Measurements from ENCODE around the gene DNTT. TPM values are rescaled to one million over a fixed set of nuclear protein-coding genes. Genes with fewer than 3 reads are reported as not detected.

The DNTT gene
- total RNA-seq, 1 donor from 2014 or later, result 0.11 TPM

DNA sequence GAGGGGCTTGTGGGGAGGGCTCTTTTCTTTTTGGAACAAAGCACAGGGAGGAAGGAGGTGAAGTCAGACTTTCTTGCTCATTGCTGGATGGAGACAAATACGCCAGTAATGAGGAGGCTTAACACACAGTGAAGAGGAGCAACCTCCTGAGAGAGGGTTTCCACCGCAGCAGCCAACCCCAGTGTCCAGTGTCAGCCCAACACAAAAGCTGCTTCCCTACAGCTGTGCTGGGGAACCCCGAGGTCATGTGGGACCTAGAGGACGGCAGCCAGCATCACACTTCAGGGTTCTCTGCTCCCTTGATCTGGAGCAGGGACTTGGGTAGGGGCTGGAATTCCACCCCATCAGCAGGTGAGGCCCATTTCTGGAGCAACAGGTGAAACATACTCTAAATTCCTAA is 40.6 kb upstream of the DNTT start:
- CTCF ChIA-PET, result interaction anchor here (3.6 kb wide), 1 partner anchor 34 kb away, joined by 32 read pairs; no protein-coding TSS in a partner anchor
- no peaks in the 10 kb centered on the region for H3K9me3 Mint-ChIP-seq
- ATAC-seq (ENCODE audit: low read depth), result no peak
- peak overlapping the region; percentile 50 for H3K4me3 Mint-ChIP-seq
- TF ChIP-seq, protein P1, sequence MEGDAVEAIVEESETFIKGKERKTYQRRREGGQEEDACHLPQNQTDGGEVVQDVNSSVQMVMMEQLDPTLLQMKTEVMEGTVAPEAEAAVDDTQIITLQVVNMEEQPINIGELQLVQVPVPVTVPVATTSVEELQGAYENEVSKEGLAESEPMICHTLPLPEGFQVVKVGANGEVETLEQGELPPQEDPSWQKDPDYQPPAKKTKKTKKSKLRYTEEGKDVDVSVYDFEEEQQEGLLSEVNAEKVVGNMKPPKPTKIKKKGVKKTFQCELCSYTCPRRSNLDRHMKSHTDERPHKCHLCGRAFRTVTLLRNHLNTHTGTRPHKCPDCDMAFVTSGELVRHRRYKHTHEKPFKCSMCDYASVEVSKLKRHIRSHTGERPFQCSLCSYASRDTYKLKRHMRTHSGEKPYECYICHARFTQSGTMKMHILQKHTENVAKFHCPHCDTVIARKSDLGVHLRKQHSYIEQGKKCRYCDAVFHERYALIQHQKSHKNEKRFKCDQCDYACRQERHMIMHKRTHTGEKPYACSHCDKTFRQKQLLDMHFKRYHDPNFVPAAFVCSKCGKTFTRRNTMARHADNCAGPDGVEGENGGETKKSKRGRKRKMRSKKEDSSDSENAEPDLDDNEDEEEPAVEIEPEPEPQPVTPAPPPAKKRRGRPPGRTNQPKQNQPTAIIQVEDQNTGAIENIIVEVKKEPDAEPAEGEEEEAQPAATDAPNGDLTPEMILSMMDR (IDR thresholded peaks at IDR 0.05), result no peak
- peaks cover 84% of the 10 kb centered on the region for H3K36me3 Mint-ChIP-seq (ENCODE audit: low read depth)
- POLR2A ChIA-PET, result interaction anchor here (1.2 to 12.1 kb wide), 3 partner anchors 8 to 26 kb away, joined by 3 to 93 read pairs (median 72); partner anchors contain the start of gene BLNK
- peak overlapping the region; percentile 77 for H3K27ac Mint-ChIP-seq
- no peak for DNase-seq
- intact Hi-C loops (cut with micrococcal nuclease), result loop anchor here (1.0 kb wide), 1 partner anchor 8 kb away; the partner anchor contains the start of gene BLNK
- peaks cover 96% of the 10 kb centered on the region for H3K4me1 Mint-ChIP-seq
- H3K27me3 Mint-ChIP-seq, result no peaks in the 10 kb centered on the region

DNA sequence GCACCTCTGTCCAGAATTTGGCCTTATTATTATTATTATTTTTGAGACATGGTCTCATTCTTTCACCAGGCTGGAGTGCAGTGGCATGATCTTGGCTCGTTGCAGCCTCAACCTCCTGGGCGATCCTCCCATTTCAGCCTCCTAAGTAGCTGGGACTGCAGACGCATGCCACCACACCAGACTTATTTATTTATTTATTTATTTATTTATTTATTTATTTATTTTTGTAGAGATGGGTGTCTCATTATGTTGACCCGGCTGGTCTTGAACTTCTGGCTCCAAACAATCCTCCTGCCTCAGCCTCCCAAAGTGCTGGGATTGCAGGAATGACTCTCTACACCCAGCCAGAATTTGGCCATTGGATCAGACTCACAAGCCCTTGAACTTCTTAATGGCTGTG is 39.3 kb upstream of the DNTT start:
- TF ChIP-seq, protein P1 (IDR thresholded peaks at IDR 0.05), result no peak
- Mint-ChIP-seq H3K36me3 (ENCODE audit: low read depth) (peaks cover 86% of the 10 kb centered on the region), H3K4me1 (peaks cover 95% of the 10 kb centered on the region), H3K4me3 (no peak overlapping the region), H3K27ac (peak overlapping the region; percentile 98), H3K27me3 (no peaks in the 10 kb centered on the region), H3K9me3 (no peaks in the 10 kb centered on the region)
- POLR2A ChIA-PET, result interaction anchor here (0.6 to 12.1 kb wide), 4 partner anchors 9 to 26 kb away, joined by 3 to 72 read pairs (median 16); no protein-coding TSS in a partner anchor
- intact Hi-C loops (cut with micrococcal nuclease), result no loop called here
- ATAC-seq (ENCODE audit: low read depth), result no peak
- DNase-seq, result no peak
- CTCF ChIA-PET, result interaction anchor here (0.9 to 4.3 kb wide), 3 partner anchors 11 to 35 kb away, joined by 3 to 37 read pairs (median 21); no protein-coding TSS in a partner anchor

DNA sequence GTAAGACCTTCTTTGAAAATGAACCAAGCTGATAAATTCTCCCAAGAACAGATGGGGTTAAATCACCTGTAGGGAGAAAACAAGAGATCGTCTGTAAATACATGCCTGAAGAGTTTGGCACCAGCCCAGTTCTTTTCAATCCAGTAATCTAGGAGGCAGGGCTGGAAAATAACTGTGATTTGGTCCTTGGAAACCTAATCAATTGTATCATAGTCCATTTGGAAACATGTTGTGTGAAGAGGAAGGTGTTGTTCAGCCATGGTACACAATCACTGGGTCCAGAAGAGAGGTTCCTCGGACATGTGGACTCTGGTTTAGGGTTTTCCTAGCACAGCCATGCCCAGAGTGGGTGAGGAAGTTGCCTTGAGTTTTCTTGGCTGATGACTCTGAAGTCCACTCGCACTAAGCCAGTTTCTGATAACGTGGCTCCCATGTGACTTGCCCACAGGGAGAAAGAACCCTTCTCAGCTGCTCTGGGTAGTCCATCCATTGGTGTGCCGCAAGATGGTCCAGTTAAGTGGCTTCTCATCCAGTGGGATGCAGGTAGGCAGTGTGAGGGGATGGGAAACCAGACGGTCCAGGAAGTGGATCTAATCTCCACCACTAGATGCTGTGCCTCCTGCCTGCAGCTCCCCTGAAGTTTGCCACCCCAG is 38.0 kb upstream of the DNTT start:
- TF ChIP-seq, protein P1 (IDR thresholded peaks at IDR 0.05), result no peak
- ChIA-PET POLR2A (interaction anchor here (0.5 to 12.1 kb wide), 10 partner anchors 9 to 1137 kb away, joined by 3 to 72 read pairs (median 4); no protein-coding TSS in a partner anchor), CTCF (interaction anchor here (0.7 to 4.3 kb wide), 4 partner anchors 8 to 36 kb away, joined by 4 to 37 read pairs (median 12); no protein-coding TSS in a partner anchor)
- no peak for ATAC-seq (ENCODE audit: low read depth)
- DNase-seq, result no peak
- intact Hi-C loops (cut with micrococcal nuclease), result no loop called here
- no peaks in the 10 kb centered on the region for H3K9me3 Mint-ChIP-seq
- H3K36me3 Mint-ChIP-seq (ENCODE audit: low read depth), result peaks cover 88% of the 10 kb centered on the region
- peaks cover 83% of the 10 kb centered on the region for H3K4me1 Mint-ChIP-seq
- H3K4me3 Mint-ChIP-seq, result peak overlapping the region; percentile 59
- peak overlapping the region; percentile 98 for H3K27ac Mint-ChIP-seq
- no peaks in the 10 kb centered on the region for H3K27me3 Mint-ChIP-seq

DNA sequence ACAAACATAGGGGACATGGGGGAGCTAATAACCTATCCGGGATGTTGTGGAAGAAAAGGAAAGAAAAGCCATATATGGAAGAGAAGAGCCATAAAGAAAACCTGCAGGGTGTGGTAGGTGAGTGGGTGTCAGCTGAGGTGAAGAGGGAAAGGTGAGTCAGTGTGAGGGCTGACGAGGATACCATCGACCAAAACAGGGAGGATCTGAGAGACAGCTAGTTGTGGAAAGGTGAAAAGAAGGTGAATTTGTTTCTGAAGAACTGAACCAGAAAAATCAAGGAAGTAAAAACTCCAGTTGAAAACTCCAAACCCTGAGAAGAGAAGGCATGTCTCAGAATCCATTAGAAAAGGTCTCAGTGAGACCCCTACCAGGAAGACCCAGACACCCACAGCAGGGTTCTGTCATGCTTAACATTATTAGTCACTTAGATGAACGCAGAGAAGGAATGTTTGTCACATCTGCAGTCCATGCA is 37.0 kb upstream of the DNTT start:
- ChIA-PET CTCF (interaction anchor here (0.7 to 4.3 kb wide), 4 partner anchors 9 to 37 kb away, joined by 4 to 37 read pairs (median 12); no protein-coding TSS in a partner anchor), POLR2A (interaction anchor here (0.5 to 12.1 kb wide), 12 partner anchors 10 to 1136 kb away, joined by 3 to 72 read pairs (median 4); partner anchors contain the start of gene ZNF518A)
- DNase-seq (no peak), ATAC-seq (ENCODE audit: low read depth) (peak; percentile 32)
- Mint-ChIP-seq H3K27ac (peak overlapping the region; percentile 98), H3K9me3 (no peaks in the 10 kb centered on the region), H3K36me3 (ENCODE audit: low read depth) (peaks cover 82% of the 10 kb centered on the region), H3K27me3 (no peaks in the 10 kb centered on the region), H3K4me1 (peaks cover 81% of the 10 kb centered on the region), H3K4me3 (peak overlapping the region; percentile 91)
- TF ChIP-seq, protein P1 (IDR thresholded peaks at IDR 0.05), result no peak
- intact Hi-C loops (cut with micrococcal nuclease), result no loop called here
